Heart right ventricle (tissue), 16 donors: Measurements from ENCODE around the gene NFIB. TPM values are rescaled to one million over a fixed set of nuclear protein-coding genes. Genes with fewer than 3 reads are reported as not detected.

ENCODE experiments used
- ATAC-seq, 8 donors: fragments of 200-7000 bp; cut with Tn5 transposase; one replicate each; pipeline ENCODE4 v1.9.1; 2020; ENCODE audit warnings: mild to moderate bottlenecking in 8 of 8, moderate library complexity in 8 of 8, moderate number of reproducible peaks in 1 of 8
- DNase-seq, 2 donors: peaks; one replicate each; pipeline ENCODE4 v3.0.0-alpha.2; 2020
- H3K27ac ChIP-seq, 10 donors: fragments of 200-600 bp; sonication (generic) in 2 of 10; one replicate each; pipeline versions ENCODE4 v1.5.0 to v1.8.0; 2020 to 2022; ENCODE audit warnings: mild to moderate bottlenecking in 3 of 10
- H3K27me3 ChIP-seq, 7 donors: fragments of 200-600 bp; one replicate each; pipeline ENCODE4 v1.8.0; 2021 to 2022; ENCODE audit warnings: mild to moderate bottlenecking in 2 of 7
- H3K36me3 ChIP-seq, 9 donors: fragments of 200-600 bp; sonication (generic) in 1 of 9; one replicate each; pipeline versions ENCODE4 v1.5.0 to v1.8.0; 2020 to 2022; ENCODE audit warnings: mild to moderate bottlenecking in 2 of 9
- H3K4me1 ChIP-seq, 9 donors: fragments of 200-600 bp; sonication (generic) in 1 of 9; one replicate each; pipeline versions ENCODE4 v1.5.0 to v1.8.0; 2020 to 2022; ENCODE audit warnings: mild to moderate bottlenecking in 4 of 9
- H3K4me3 ChIP-seq, 10 donors: fragments of 200-600 bp; sonication (generic) in 2 of 10; one replicate each; pipeline versions ENCODE4 v1.5.0 to v1.8.0; 2020 to 2022; ENCODE audit warnings: mild to moderate bottlenecking in 7 of 10, moderate library complexity in 2 of 10
- H3K9me3 ChIP-seq, 11 donors: fragments of 200-600 bp in 10 of 11; sonication (generic) in 2 of 11; one replicate each; pipeline versions ENCODE4 v1.5.0 to v1.8.0; 2013 to 2022; ENCODE audit warnings: mild to moderate bottlenecking in 2 of 11, control low read depth in 1 of 11, moderate library complexity in 1 of 11
- CTCF ChIP-seq, 9 donors: fragments of 200-600 bp; sonication (generic) in 2 of 9; IDR thresholded peaks; one replicate each; pipeline versions ENCODE4 v1.5.0 to v1.8.0; 2021 to 2022; ENCODE audit warnings: antibody characterized with exemption in 9 of 9, mild to moderate bottlenecking in 5 of 9, moderate library complexity in 1 of 9
- WGBS, 2 donors: extraction: QIAGEN DNeasy Blood & Tissue Kit; methylation state at CpG; one replicate each; pipeline ENCODE4 v1.1.7; 2013; ENCODE audit warnings: inconsistent platforms in 1 of 2; 5-methylcytosine and 5-hydroxymethylcytosine counted together
- intact Hi-C, 10 donors: fragments of 100-400 bp; cut with DNase I; formaldehyde crosslinking; loops; one replicate each; pipeline versions ENCODE4 v1.11.1 to v1.14.2; 2022
- polyA plus RNA-seq, 2 donors: library from polyadenylated mRNA; stranded (reverse); fragments of 200-250 nt; gene quantifications; one replicate each; pipeline ENCODE4 v1.2.3, GENCODE V29; 2013
- total RNA-seq, 10 donors: library from RNA; stranded (reverse); fragmentation: NEBNext Ultra II Directional in 3 of 10; extraction: Animal tissue kit (Norgen Biotek cat#: 25700) in 3 of 10; gene quantifications; one replicate each; pipeline versions ENCODE4 v1.2.1 to v1.2.4, GENCODE V29; 2021 to 2023
- donor health status: Arrhythmogenic right ventricular cardiomyopathy.
- donor health status: ischemic (EF 13 %, LVEDD 7.1; RV severe dilation, severe dysfunction).
- donor health status: healthy with polysubstance abuse.
- donor health status: DM: no; HTN: yes; CAD: no.
- donor health status: DM: no; HTN: no; CAD: no.
- donor health status: ischemic (EF 25% LVEDD 6.9; RV normal size, moderate dysfunction).
- donor health status: ischemic (EF 25% LVEDD 5.7; RV mildly dilated, moderate dysfunction).
- donor health status: healthy.
- donor health status: DM: yes; HTN: yes; CAD: no.
- donor health status: Ischemic cardiomyopathy.
- donor health status: ischemic (EF 35%, LVEDD 5.7; RV mildly dilated, moderate dysfunction).
- donor health status: nonischemic (EF 11% LVEDD 7.7; RV severe dilation, severe dysfunction).
- donor health status: DM: yes; HTN: yes; CAD: no.
- donor health status: PGD.
- donor health status: ischemic (EF 29% LVEDD 5.4; RV normal size, mild dysfunction).
- donor health status: nonischemic (EF 23%, LVEDD 6.1; RV moderate dilation, normal function).

NFIB gene
- total and polyA plus RNA-seq, 12 donors, result 16.7 to 145 (median 124) TPM

- Histone ChIP-seq H3K4me1 (peaks cover 0 to 18% (median 5%) of the 10 kb centered on the region in 9 donors), H3K9me3 (peaks cover 0 to 6% (median 0%) of the 10 kb centered on the region in 11 donors), H3K36me3 (no peaks in the 10 kb centered on the region), H3K27me3 (no peaks in the 10 kb centered on the region), H3K27ac (no peak overlapping the region), H3K4me3 (no peak overlapping the region)
- no peak for TF ChIP-seq CTCF (IDR thresholded peaks at IDR 0.05)
- DNase-seq (no peak), ATAC-seq (peak in 2 of 8 donors; percentile 35 to 45)
- intact Hi-C loops, result no loop called here
Measured at GRCh38 chr9:14051419-14051818, 262.5 kb downstream of the NFIB start.

- no peaks in the 10 kb centered on the region for H3K36me3 ChIP-seq
- H3K4me3 ChIP-seq, result no peak overlapping the region
- WGBS, 2 donors, result 91 to 97% methylated on average over 1 of the region's 1 CpG
- ATAC-seq, result no peak
- no peak for DNase-seq
- intact Hi-C loops, result no loop called here
- no peaks in the 10 kb centered on the region for H3K9me3 ChIP-seq
- H3K27ac ChIP-seq, result no peak overlapping the region
- no peaks in the 10 kb centered on the region for H3K4me1 ChIP-seq
- no peak for TF ChIP-seq CTCF (IDR thresholded peaks at IDR 0.05)
- no peaks in the 10 kb centered on the region for H3K27me3 ChIP-seq
Measured at GRCh38 chr9:14043483-14043882, 270.5 kb downstream of the NFIB start.

- intact Hi-C loops, result loop anchor here in 2 of 10 donors (10.0 kb wide), 2 partner anchors 57 to 603 kb away; no protein-coding TSS in a partner anchor
- TF ChIP-seq CTCF (IDR thresholded peaks at IDR 0.05), result no peak
- H3K27me3 ChIP-seq, result no peaks in the 10 kb centered on the region
- H3K27ac ChIP-seq, result no peak overlapping the region
- 83 to 85% methylated on average over 4 of the region's 4 CpGs for WGBS, 2 donors
- ATAC-seq (no peak), DNase-seq (no peak)
- peaks cover 0 to 4% (median 0%) of the 10 kb centered on the region in 9 donors for H3K4me1 ChIP-seq
- no peaks in the 10 kb centered on the region for H3K9me3 ChIP-seq
- no peak overlapping the region for H3K4me3 ChIP-seq
- no peaks in the 10 kb centered on the region for H3K36me3 ChIP-seq
Measured at GRCh38 chr9:14037331-14037730, 276.6 kb downstream of the NFIB start.

- Histone ChIP-seq H3K4me3 (no peak overlapping the region), H3K36me3 (no peaks in the 10 kb centered on the region), H3K4me1 (peaks cover 7 to 44% (median 19%) of the 10 kb centered on the region in 9 donors), H3K27ac (no peak overlapping the region), H3K9me3 (no peaks in the 10 kb centered on the region), H3K27me3 (no peaks in the 10 kb centered on the region)
- intact Hi-C loops, result loop anchor here in 5 of 10 donors (5.0 to 10.0 kb wide), 7 partner anchors 59 to 598 kb away; no protein-coding TSS in a partner anchor
- ATAC-seq, result no peak
- TF ChIP-seq CTCF (IDR thresholded peaks at IDR 0.05), result no peak
- 87 to 88% methylated on average over 3 of the region's 3 CpGs for WGBS, 2 donors
- DNase-seq, result no peak
Measured at GRCh38 chr9:14033067-14033466, 280.9 kb downstream of the NFIB start.
